Measurements from ENCODE around the gene HYOU1. TPM values are rescaled to one million over a fixed set of nuclear protein-coding genes. Genes with fewer than 3 reads are reported as not detected.

The HYOU1 gene
- total RNA-seq, 1 donor from 2014 or later = 150 TPM

Other genes with a start within 250 kb of the HYOU1 start
- not detected in 2 replicates for gene CXCR5, start 173.3 kb downstream of the HYOU1 start, total RNA-seq
- 4.6 and 5.9 TPM in 2 replicates for gene BCL9L, start 131.3 kb downstream of the HYOU1 start, total RNA-seq
- not detected in 2 replicates for gene UPK2, start 100.9 kb downstream of the HYOU1 start, total RNA-seq
- gene FOXR1, start 85.4 kb downstream of the HYOU1 start, total RNA-seq = not detected in 2 replicates
- gene CENATAC, start 59.1 kb downstream of the HYOU1 start, total RNA-seq = 4.4 and 8.5 TPM in 2 replicates
- gene RPS25, start 38.9 kb downstream of the HYOU1 start, total RNA-seq = 413 and 578 TPM in 2 replicates
- gene TRAPPC4, start 38.4 kb downstream of the HYOU1 start, total RNA-seq = 73.2 and 89.8 TPM in 2 replicates
- 9.9 and 10.2 TPM in 2 replicates for gene SLC37A4, start 26.3 kb downstream of the HYOU1 start, total RNA-seq
- gene VPS11, start 10.6 kb upstream of the HYOU1 start, total RNA-seq = 17.0 and 23.4 TPM in 2 replicates
- gene HMBS, start 27.7 kb upstream of the HYOU1 start, total RNA-seq = 3.0 and 4.6 TPM in 2 replicates
- 10.7 and 16.3 TPM in 2 replicates for gene DPAGT1, start 44.6 kb upstream of the HYOU1 start, total RNA-seq
- 1.7 and 2.8 TPM in 2 replicates for gene C2CD2L, start 50.1 kb upstream of the HYOU1 start, total RNA-seq
- gene HINFP, start 64.4 kb upstream of the HYOU1 start, total RNA-seq = 9.4 and 11.7 TPM in 2 replicates
- 0.22 TPM in 1 of 2 replicates, not detected in the other for gene ABCG4, start 91.8 kb upstream of the HYOU1 start, total RNA-seq
- 9.8 and 11.1 TPM in 2 replicates for gene NLRX1, start 111.5 kb upstream of the HYOU1 start, total RNA-seq
- not detected in 2 replicates for gene NHERF4, start 128.3 kb upstream of the HYOU1 start, total RNA-seq
- gene CBL, start 149.1 kb upstream of the HYOU1 start, total RNA-seq = 6.2 and 7.8 TPM in 2 replicates

Measured in lung microvascular endothelial cell (primary cell).